GM18868 (cell line): ENCODE measurements around the gene HOXC6.
"Not testable (repeated sequence)": the region's sequence is repeated elsewhere in the genome, so short reads cannot be mapped to it uniquely, and the experiment has no call there.

Experiments
- ATAC-seq: cut with Tn5 transposase; IDR thresholded peaks from one replicate; pipeline ENCODE4 v1.9.1; 2021; ENCODE audit warnings: mild to moderate bottlenecking, moderate library complexity; ENCODE audit not compliant: unreplicated experiment

The HOXC6 gene

DNA sequence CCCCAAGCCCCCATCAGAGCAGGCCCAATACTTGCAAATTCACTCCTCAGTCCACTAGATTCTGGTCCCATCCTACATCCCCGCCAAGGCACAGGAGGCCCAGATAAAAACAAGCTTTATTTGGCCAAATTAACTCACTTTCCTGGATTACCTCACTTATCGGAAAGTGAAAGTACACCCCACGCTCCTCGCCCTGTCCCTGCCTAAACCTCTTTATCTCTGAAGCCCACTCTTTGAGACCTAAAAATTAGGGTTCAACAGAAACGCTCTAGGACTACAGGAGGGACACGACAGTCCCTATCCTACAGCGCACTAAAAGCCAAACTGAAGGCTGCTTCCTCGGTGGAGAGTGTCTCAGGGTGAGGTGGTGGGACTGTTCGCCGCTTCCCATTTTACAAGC is 49.6 kb downstream of the HOXC6 start:
- ATAC-seq: not testable (repeated sequence)

DNA sequence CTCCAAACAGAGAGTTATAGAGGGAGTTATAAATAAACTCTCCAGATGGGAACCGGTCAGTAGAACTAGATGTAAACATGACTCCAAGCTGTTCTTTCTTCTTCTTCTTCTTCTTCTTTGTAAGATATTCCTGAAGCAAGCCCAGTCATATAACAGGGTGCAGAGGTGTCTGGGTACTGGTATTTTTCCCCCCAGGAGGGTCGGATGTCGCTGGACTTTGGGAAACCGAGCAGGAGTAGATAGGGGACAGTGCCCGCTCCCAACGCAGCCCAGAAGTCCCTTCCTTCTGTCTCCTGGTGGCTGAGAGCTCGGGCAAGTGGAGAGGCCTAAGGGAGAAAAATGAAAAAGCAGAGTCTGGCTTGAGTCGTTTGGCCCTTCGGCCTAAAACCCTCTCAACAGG is 50.9 kb downstream of the HOXC6 start:
- not testable (repeated sequence) for ATAC-seq
